ENCODE measurements around the gene LHX1.
A peak's percentile ranks its signal among the peaks of the same experiment; 100 is the strongest.

The LHX1 gene

GRCh38 chr17:36972186-36972700, 35.0 kb downstream of the LHX1 start:
- no peak for DNase-seq

- no peak for DNase-seq
These were observed 35.6 kb downstream of the LHX1 start for GRCh38 chr17:36972905-36973304.

GRCh38 chr17:36975922-36976515, 38.7 kb downstream of the LHX1 start:
- DNase-seq: peak; percentile 7 to 76

GRCh38 chr17:36977066-36977465, 39.8 kb downstream of the LHX1 start:
- DNase-seq: no peak

GRCh38 chr17:36977568-36977967, 40.3 kb downstream of the LHX1 start:
- no peak for DNase-seq

GRCh38 chr17:36978810-36979564, 41.7 kb downstream of the LHX1 start:
- peak in 1 of 2 experiments; percentile 41 for DNase-seq

- DNase-seq: no peak
These were observed 42.3 kb downstream of the LHX1 start for GRCh38 chr17:36979565-36979941.

GRCh38 chr17:36980280-36980761, 43.0 kb downstream of the LHX1 start:
- DNase-seq: peak; percentile 89 to 95

- DNase-seq: no peak
These were observed 46.3 kb downstream of the LHX1 start for GRCh38 chr17:36983618-36984017.

- DNase-seq: no peak
These were observed 51.9 kb downstream of the LHX1 start for GRCh38 chr17:36989173-36989572.

GRCh38 chr17:36992701-36993100, 55.4 kb downstream of the LHX1 start:
- DNase-seq: no peak

GRCh38 chr17:36993227-36993626, 56.0 kb downstream of the LHX1 start:
- no peak for DNase-seq
